Endodermal cell (in vitro differentiated cells): ENCODE results near the gene REXO5. TPM values are rescaled to one million over a fixed set of nuclear protein-coding genes. Genes with fewer than 3 reads are reported as not detected.
"Not testable (repeated sequence)": the region's sequence is repeated elsewhere in the genome, so short reads cannot be mapped to it uniquely, and the experiment has no call there.

ENCODE experiments used
- DNase-seq: peaks from one replicate; pipeline ENCODE4 v3.0.0-alpha.2; 2017
- H3K27ac ChIP-seq: 2 replicates; pipeline ENCODE4 v1.5.1; 2013; ENCODE audit warnings: mild to moderate bottlenecking, low read depth, low read length, moderate library complexity
- H3K27me3 ChIP-seq: 2 replicates; pipeline ENCODE4 v1.6.1; 2013; ENCODE audit warnings: mild to moderate bottlenecking, low read length, moderate library complexity; ENCODE audit not compliant: insufficient read depth, control insufficient read depth, poor library complexity, severe bottlenecking
- H3K36me3 ChIP-seq: 2 replicates; pipeline ENCODE4 v1.7.0; 2013; ENCODE audit warnings: mild to moderate bottlenecking, low read length, moderate library complexity; ENCODE audit not compliant: control insufficient read depth, insufficient read depth
- H3K4me1 ChIP-seq: one replicate; pipeline ENCODE4 v1.7.0; 2013; ENCODE audit warnings: low read length; ENCODE audit not compliant: control insufficient read depth, insufficient read depth
- H3K4me3 ChIP-seq: 2 replicates; pipeline ENCODE4 v1.5.1; 2013; ENCODE audit warnings: mild to moderate bottlenecking, low read length, moderate library complexity
- H3K9ac ChIP-seq: 2 replicates; pipeline ENCODE4 v1.6.1; 2013; ENCODE audit warnings: mild to moderate bottlenecking, low read length, moderate library complexity; ENCODE audit not compliant: poor library complexity, severe bottlenecking; ENCODE audit errors: extremely low read depth
- H3K9me3 ChIP-seq: 2 replicates; pipeline ENCODE4 v1.6.1; 2013; ENCODE audit warnings: mild to moderate bottlenecking, low read length, moderate library complexity; ENCODE audit not compliant: control insufficient read depth
- H3K27ac Mint-ChIP-seq: 2 replicates; pipeline ENCODE4 v1.8.0; 2020; ENCODE audit warnings: mixed read lengths
- H3K27me3 Mint-ChIP-seq: 2 replicates; pipeline ENCODE4 v1.8.0; 2021; ENCODE audit warnings: mild to moderate bottlenecking, mixed read lengths; ENCODE audit not compliant: insufficient read depth
- H3K36me3 Mint-ChIP-seq: 2 replicates; pipeline ENCODE4 v1.8.0; 2020; ENCODE audit warnings: low read depth, mixed read lengths
- H3K4me1 Mint-ChIP-seq: 2 replicates; pipeline ENCODE4 v1.8.0; 2020; ENCODE audit warnings: mixed read lengths
- H3K4me3 Mint-ChIP-seq: 2 replicates; pipeline ENCODE4 v1.8.0; 2020; ENCODE audit warnings: mild to moderate bottlenecking, moderate library complexity, mixed read lengths
- H3K9me3 Mint-ChIP-seq: 2 replicates; pipeline ENCODE4 v1.8.0; 2020; ENCODE audit warnings: mild to moderate bottlenecking, mixed read lengths
- CTCF ChIP-seq: fragments of 200-600 bp; sonication (generic); conservative IDR thresholded peaks from 2 replicates; pipeline ENCODE4 v1.5.0; 2021; ENCODE audit warnings: antibody characterized with exemption, mild to moderate bottlenecking
- WGBS, 2 experiments: methylation state at CpG; one replicate each; pipeline versions ENCODE4 v1.1.5 to v1.1.7; 2013; ENCODE audit warnings: missing lambda C conversion rate in 2 of 2, mixed read lengths in 1 of 2; ENCODE audit not compliant: insufficient coverage in 1 of 2, insufficient read length in 1 of 2; 5-methylcytosine and 5-hydroxymethylcytosine counted together
- total RNA-seq, 2 donors: library from RNA; stranded (reverse); fragmentation: NEBNext Ultra II Directional in 1 of 2; extraction: Animal tissue kit (Norgen Biotek cat#: 25700) in 1 of 2; gene quantifications; 2 replicates in 1 of 2; 3 replicates in 1 of 2; pipeline ENCODE4 v1.2.1, GENCODE V29; 2021

REXO5 gene
- total RNA-seq, 2 donors from 2014 or later: 4.3 to 10.2 TPM

- Mint-ChIP-seq H3K4me3 (no peak overlapping the region), H3K36me3 (peaks cover 9% of the 10 kb centered on the region), H3K27ac (no peak overlapping the region), H3K4me1 (peaks cover 5% of the 10 kb centered on the region), H3K9me3 (no peaks in the 10 kb centered on the region), H3K27me3 (no peaks in the 10 kb centered on the region)
- WGBS, 2 experiments: 89 to 100% methylated on average over 2 of the region's 2 CpGs
- no peak for DNase-seq
- Histone ChIP-seq H3K27me3 (no peaks in the 10 kb centered on the region), H3K9ac (no peak overlapping the region), H3K9me3 (no peaks in the 10 kb centered on the region), H3K4me3 (no peak overlapping the region), H3K36me3 (peaks cover 16% of the 10 kb centered on the region), H3K4me1 (no peaks in the 10 kb centered on the region), H3K27ac (no peak overlapping the region)
- no peak for TF ChIP-seq CTCF
These were observed 3.2 kb upstream of the REXO5 start for GRCh38 chr16:20803192-20803560.

DNA sequence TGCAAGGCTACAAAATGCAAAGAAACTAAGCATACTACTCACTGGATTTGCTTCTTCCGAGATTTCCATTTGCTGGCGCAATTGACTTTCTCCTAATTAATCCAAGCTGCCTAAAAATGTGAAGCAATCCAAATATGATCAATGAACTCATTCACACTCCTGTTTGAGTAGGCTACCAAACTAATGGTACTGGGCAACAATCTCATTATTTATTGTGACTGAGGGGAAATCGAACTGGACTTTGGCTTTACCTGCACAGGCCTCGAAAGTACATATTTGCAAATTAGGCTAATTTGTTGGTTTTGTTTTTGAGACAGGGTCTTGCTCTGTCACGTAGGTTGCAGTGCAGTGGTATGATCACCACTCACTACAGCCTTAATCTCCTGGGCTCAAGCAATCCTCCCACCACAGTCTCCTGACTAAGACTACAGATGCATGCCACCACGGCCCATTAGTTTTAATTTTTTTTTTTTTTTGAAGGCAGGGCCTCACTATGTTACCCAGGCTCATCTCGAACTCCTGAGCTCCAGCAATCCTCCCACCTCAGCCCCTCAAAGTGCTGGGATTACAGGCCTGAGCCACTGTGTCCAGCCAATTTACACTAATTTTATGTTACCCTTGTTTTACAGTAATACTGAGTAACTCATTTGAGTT is 2.6 kb upstream of the REXO5 start:
- H3K4me3 Mint-ChIP-seq: no peak overlapping the region
- Histone ChIP-seq H3K4me3 (no peak overlapping the region), H3K36me3 (peaks cover 11% of the 10 kb centered on the region), H3K27me3 (no peaks in the 10 kb centered on the region), H3K4me1 (no peaks in the 10 kb centered on the region), H3K27ac (no peak overlapping the region), H3K9ac (no peak overlapping the region), H3K9me3 (no peaks in the 10 kb centered on the region)
- 92 to 95% methylated on average over 4 to 7 of the region's 7 CpGs for WGBS, 2 experiments
- no peaks in the 10 kb centered on the region for H3K9me3 Mint-ChIP-seq
- peaks cover 9% of the 10 kb centered on the region for H3K36me3 Mint-ChIP-seq
- peaks cover 5% of the 10 kb centered on the region for H3K4me1 Mint-ChIP-seq
- no peak for TF ChIP-seq CTCF
- no peak for DNase-seq
- no peaks in the 10 kb centered on the region for H3K27me3 Mint-ChIP-seq
- no peak overlapping the region for H3K27ac Mint-ChIP-seq

- H3K36me3 ChIP-seq, H3K4me1 ChIP-seq, H3K4me1 Mint-ChIP-seq, H3K27me3 Mint-ChIP-seq, H3K27me3 ChIP-seq, H3K9me3 ChIP-seq, H3K36me3 Mint-ChIP-seq, H3K9me3 Mint-ChIP-seq, DNase-seq: not testable (repeated sequence)
- peak overlapping the region; percentile 80 for H3K27ac ChIP-seq
- H3K4me3 Mint-ChIP-seq: peak overlapping the region; percentile 95
- peak overlapping the region; percentile 79 for H3K9ac ChIP-seq
- peak overlapping the region; percentile 96 for H3K4me3 ChIP-seq
- H3K27ac Mint-ChIP-seq: peak overlapping the region; percentile 91
- 28 to 43% methylated on average over 9 to 12 of the region's 12 CpGs for WGBS, 2 experiments
These were observed 601 bp upstream of the REXO5 start for GRCh38 chr16:20805684-20806167.

DNA sequence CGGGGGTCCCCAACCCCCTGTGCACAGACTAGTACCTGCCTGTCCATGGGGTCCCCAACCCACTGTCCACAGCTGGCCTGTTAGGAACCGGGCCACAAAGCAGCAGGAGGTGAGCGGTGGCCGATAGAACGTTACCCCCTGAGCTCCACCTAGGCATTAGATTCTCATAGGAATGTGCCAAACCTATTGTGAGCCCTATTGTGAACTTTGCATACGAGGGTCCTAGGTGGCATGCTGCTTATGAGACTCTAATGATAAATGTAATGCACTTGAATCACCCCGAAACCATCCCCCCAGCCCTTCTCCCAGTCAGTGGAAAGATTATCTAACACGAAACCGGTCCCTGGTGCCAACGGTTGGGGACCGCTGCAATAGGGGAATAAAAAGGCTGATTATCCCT is 1.5 kb downstream of the REXO5 start:
- DNase-seq: no peak
- no peaks in the 10 kb centered on the region for H3K9me3 Mint-ChIP-seq
- H3K36me3 ChIP-seq: no peaks in the 10 kb centered on the region
- no peaks in the 10 kb centered on the region for H3K27me3 Mint-ChIP-seq
- H3K4me3 Mint-ChIP-seq: peak overlapping the region; percentile 95
- peak overlapping the region; percentile 96 for H3K4me3 ChIP-seq
- TF ChIP-seq CTCF: no peak
- H3K4me1 Mint-ChIP-seq: peaks cover 5% of the 10 kb centered on the region
- no peaks in the 10 kb centered on the region for H3K36me3 Mint-ChIP-seq
- H3K9ac ChIP-seq: no peak overlapping the region
- H3K27ac ChIP-seq: no peak overlapping the region
- no peaks in the 10 kb centered on the region for H3K9me3 ChIP-seq
- 95 to 97% methylated on average over 7 to 10 of the region's 11 CpGs for WGBS, 2 experiments
- no peaks in the 10 kb centered on the region for H3K4me1 ChIP-seq
- H3K27ac Mint-ChIP-seq: no peak overlapping the region
- no peaks in the 10 kb centered on the region for H3K27me3 ChIP-seq
